Naive thymus-derived CD4-positive, alpha-beta T cell (primary cell): ENCODE results near the gene CLEC6A. TPM values are rescaled to one million over a fixed set of nuclear protein-coding genes. Genes with fewer than 3 reads are reported as not detected.

Source experiments
- ATAC-seq: fragments of 150-1000 bp; cut with Tn5 transposase; 2 replicates; pipeline ENCODE4 v1.10.0; 2021; ENCODE audit warnings: mild to moderate bottlenecking, moderate library complexity
- CTCF ChIA-PET: fragments of 350-600 bp; sonication (Branson Sonifier 250); formaldehyde crosslinking; loops from one replicate; lab custom pipeline; 2021; ENCODE audit warnings: antibody characterized with exemption; lab: Charles Lee
- POLR2A ChIA-PET: fragments of 350-600 bp; sonication (Branson Sonifier 250); formaldehyde crosslinking; loops from one replicate; lab custom pipeline; 2021; ENCODE audit warnings: antibody characterized with exemption, inconsistent platforms; lab: Charles Lee
- DNase-seq, 9 donors: peaks; one replicate each; pipeline versions ENCODE4 v3.0.0 to v3.0.0-alpha.2; 2020 to 2022; ENCODE audit warnings: mixed read lengths in 1 of 9
- H3K27ac ChIP-seq: one replicate; pipeline ENCODE4 v1.7.0; 2013; ENCODE audit warnings: mild to moderate bottlenecking, low read depth, low read length, moderate library complexity
- H3K27me3 ChIP-seq, 2 donors: one replicate each; pipeline ENCODE4 v1.7.0; 2013; ENCODE audit warnings: low read length in 2 of 2, mild to moderate bottlenecking in 2 of 2, moderate library complexity in 2 of 2; ENCODE audit not compliant: control insufficient read depth in 2 of 2, insufficient read depth in 2 of 2
- H3K36me3 ChIP-seq, 3 experiments: 1 replicate in 2 of 3; 2 replicates in 1 of 3; pipeline ENCODE4 v1.7.0; 2013; ENCODE audit warnings: low read length in 3 of 3, mild to moderate bottlenecking in 3 of 3, moderate library complexity in 1 of 3; ENCODE audit not compliant: insufficient read depth in 3 of 3, control insufficient read depth in 2 of 3
- H3K4me1 ChIP-seq, 2 donors: one replicate each; pipeline ENCODE4 v1.7.0; 2013; ENCODE audit warnings: low read length in 2 of 2, mild to moderate bottlenecking in 2 of 2, moderate library complexity in 1 of 2; ENCODE audit not compliant: control insufficient read depth in 2 of 2, insufficient read depth in 2 of 2
- H3K4me3 ChIP-seq: 2 replicates; pipeline ENCODE4 v1.7.0; 2013; ENCODE audit warnings: mild to moderate bottlenecking, low read length
- H3K9me3 ChIP-seq, 3 experiments: 1 replicate in 2 of 3; 2 replicates in 1 of 3; pipeline ENCODE4 v1.7.0; 2013; ENCODE audit warnings: low read length in 3 of 3; ENCODE audit not compliant: control insufficient read depth in 2 of 3
- H3K27ac Mint-ChIP-seq, 9 donors: one replicate each; pipeline ENCODE4 v1.8.0; 2020 to 2022; ENCODE audit warnings: mixed read lengths in 9 of 9, mild to moderate bottlenecking in 8 of 9, moderate library complexity in 5 of 9, inconsistent platforms in 2 of 9
- H3K27me3 Mint-ChIP-seq, 5 donors: one replicate each; pipeline ENCODE4 v1.8.0; 2021 to 2022; ENCODE audit warnings: mixed read lengths in 5 of 5, mild to moderate bottlenecking in 1 of 5
- H3K36me3 Mint-ChIP-seq, 5 donors: one replicate each; pipeline ENCODE4 v1.8.0; 2020 to 2022; ENCODE audit warnings: mixed read lengths in 5 of 5, mild to moderate bottlenecking in 3 of 5, inconsistent platforms in 1 of 5
- H3K4me1 Mint-ChIP-seq, 7 donors: one replicate each; pipeline ENCODE4 v1.8.0; 2020 to 2022; ENCODE audit warnings: mixed read lengths in 7 of 7, mild to moderate bottlenecking in 3 of 7, inconsistent platforms in 1 of 7
- H3K4me3 Mint-ChIP-seq, 10 donors: one replicate each; pipeline ENCODE4 v1.8.0; 2020 to 2022; ENCODE audit warnings: mild to moderate bottlenecking in 10 of 10, mixed read lengths in 10 of 10, moderate library complexity in 6 of 10, inconsistent platforms in 2 of 10
- H3K9me3 Mint-ChIP-seq, 11 donors: one replicate each; pipeline ENCODE4 v1.8.0; 2020 to 2022; ENCODE audit warnings: mixed read lengths in 11 of 11, mild to moderate bottlenecking in 4 of 11, inconsistent platforms in 1 of 11, moderate library complexity in 1 of 11
- intact Hi-C, 2 donors: fragments of 100-400 bp; cut with micrococcal nuclease; formaldehyde crosslinking; loops; one replicate each; pipeline ENCODE4 v1.15.1; 2023
- polyA plus RNA-seq, 2 donors: library from polyadenylated mRNA; unstranded; fragments of 300-500 nt; fragmentation: Illumina TruSeq; gene quantifications; one replicate each; pipeline ENCODE4 v1.2.3, GENCODE V29; 2021
- total RNA-seq, 6 experiments: library from RNA in 5 of 6; stranded (reverse) in 5 of 6; gene quantifications; 1 replicate in 5 of 6; 2 replicates in 1 of 6; pipeline ENCODE4 v1.2.3 and lab custom pipeline; 2021 to 2026

Gene CLEC6A
- total and polyA plus RNA-seq, 7 experiments from 2014 or later: 0.34 to 0.51 TPM; not detected in 5

DNA sequence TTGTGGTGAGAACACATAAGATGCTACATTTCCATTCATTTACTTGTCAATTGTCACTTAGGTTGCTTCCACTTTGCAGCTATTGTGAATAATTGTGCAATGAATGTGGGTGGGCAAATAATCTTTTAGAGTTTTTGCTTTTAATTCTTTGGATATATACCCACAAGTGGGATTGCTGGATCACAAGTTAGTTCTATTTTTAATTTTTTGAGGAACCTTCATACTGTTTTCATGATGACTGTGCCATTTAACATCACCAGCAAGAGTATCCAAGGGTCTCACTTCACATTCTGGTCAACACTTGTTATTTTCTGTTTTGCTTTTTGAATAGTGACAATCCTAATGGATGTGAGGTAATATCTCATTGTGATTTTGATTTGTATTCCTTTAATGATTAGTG lies 10.5 kb downstream of the CLEC6A start:
- H3K4me1 Mint-ChIP-seq: no peaks in the 10 kb centered on the region
- intact Hi-C loops: no loop called here
- DNase-seq: no peak
- Histone ChIP-seq H3K27me3 (no peaks in the 10 kb centered on the region), H3K9me3 (no peaks in the 10 kb centered on the region), H3K27ac (no peak overlapping the region), H3K4me1 (no peaks in the 10 kb centered on the region), H3K4me3 (no peak overlapping the region), H3K36me3 (no peaks in the 10 kb centered on the region)
- ChIA-PET CTCF (no interaction called here), POLR2A (no interaction called here)
- H3K9me3 Mint-ChIP-seq: peaks cover 0 to 13% (median 2%) of the 10 kb centered on the region in 11 donors
- no peak overlapping the region for H3K4me3 Mint-ChIP-seq
- H3K27me3 Mint-ChIP-seq: peaks cover 8 to 30% (median 23%) of the 10 kb centered on the region in 5 donors
- ATAC-seq: no peak
- H3K36me3 Mint-ChIP-seq: no peaks in the 10 kb centered on the region
- H3K27ac Mint-ChIP-seq: no peak overlapping the region

GRCh38 chr12:8471090-8471489 lies 15.3 kb downstream of the CLEC6A start:
- CTCF ChIA-PET: no interaction called here
- no peak for ATAC-seq
- Mint-ChIP-seq H3K27me3 (peaks cover 18 to 60% (median 52%) of the 10 kb centered on the region in 5 donors), H3K36me3 (no peaks in the 10 kb centered on the region), H3K4me3 (no peak overlapping the region), H3K4me1 (no peaks in the 10 kb centered on the region), H3K27ac (no peak overlapping the region), H3K9me3 (peaks cover 0 to 17% (median 2%) of the 10 kb centered on the region in 11 donors)
- no peaks in the 10 kb centered on the region for H3K4me1 ChIP-seq
- POLR2A ChIA-PET: no interaction called here
- no peaks in the 10 kb centered on the region for H3K27me3 ChIP-seq
- H3K4me3 ChIP-seq: no peak overlapping the region
- DNase-seq: no peak
- intact Hi-C loops: no loop called here
- no peaks in the 10 kb centered on the region for H3K36me3 ChIP-seq
- H3K27ac ChIP-seq: no peak overlapping the region
- H3K9me3 ChIP-seq: no peaks in the 10 kb centered on the region

GRCh38 chr12:8475508-8476203 lies 19.9 kb downstream of the CLEC6A start:
- Mint-ChIP-seq H3K36me3 (peaks cover 0 to under 1% (median 0%) of the 10 kb centered on the region in 5 donors), H3K9me3 (peaks cover 0 to 5% (median 0%) of the 10 kb centered on the region in 11 donors), H3K4me1 (no peaks in the 10 kb centered on the region), H3K4me3 (no peak overlapping the region), H3K27me3 (peaks cover 18 to 50% (median 38%) of the 10 kb centered on the region in 5 donors), H3K27ac (no peak overlapping the region)
- Histone ChIP-seq H3K27ac (no peak overlapping the region), H3K4me1 (no peaks in the 10 kb centered on the region), H3K9me3 (no peaks in the 10 kb centered on the region), H3K27me3 (no peaks in the 10 kb centered on the region), H3K36me3 (no peaks in the 10 kb centered on the region), H3K4me3 (no peak overlapping the region)
- POLR2A ChIA-PET: no interaction called here
- no peak for ATAC-seq
- intact Hi-C loops: no loop called here
- DNase-seq: no peak
- CTCF ChIA-PET: no interaction called here

GRCh38 chr12:8482571-8483061 lies 26.9 kb downstream of the CLEC6A start:
- Mint-ChIP-seq H3K9me3 (peaks cover 0 to 10% (median 3%) of the 10 kb centered on the region in 11 donors), H3K4me1 (peaks cover 7 to 23% (median 9%) of the 10 kb centered on the region in 7 donors), H3K4me3 (peak overlapping the region in 1 of 10 donors; percentile 51), H3K27me3 (peaks cover 9 to 38% (median 20%) of the 10 kb centered on the region in 5 donors), H3K27ac (peak overlapping the region in 5 of 9 donors; percentile 3 to 81 (median 39)), H3K36me3 (peaks cover 0 to 4% (median 0%) of the 10 kb centered on the region in 5 donors)
- no peaks in the 10 kb centered on the region for H3K36me3 ChIP-seq
- no peaks in the 10 kb centered on the region for H3K4me1 ChIP-seq
- no peak overlapping the region for H3K4me3 ChIP-seq
- H3K27me3 ChIP-seq: no peaks in the 10 kb centered on the region
- intact Hi-C loops: no loop called here
- ATAC-seq: peak; percentile 66
- DNase-seq: peak in 4 of 9 donors; percentile 1 to 31 (median 8)
- CTCF ChIA-PET: no interaction called here
- no peak overlapping the region for H3K27ac ChIP-seq
- no peaks in the 10 kb centered on the region for H3K9me3 ChIP-seq
- POLR2A ChIA-PET: no interaction called here

- Mint-ChIP-seq H3K27me3 (peaks cover 5 to 39% (median 16%) of the 10 kb centered on the region in 5 donors), H3K9me3 (peaks cover 0 to 10% (median 3%) of the 10 kb centered on the region in 11 donors), H3K4me1 (peaks cover 7 to 23% (median 9%) of the 10 kb centered on the region in 7 donors), H3K36me3 (peaks cover 0 to 4% (median 0%) of the 10 kb centered on the region in 5 donors), H3K27ac (peak overlapping the region in 5 of 9 donors; percentile 3 to 81 (median 39)), H3K4me3 (peak overlapping the region in 1 of 10 donors; percentile 51)
- no peaks in the 10 kb centered on the region for H3K36me3 ChIP-seq
- ATAC-seq (peak; percentile 32), DNase-seq (no peak)
- intact Hi-C loops: no loop called here
- no peaks in the 10 kb centered on the region for H3K4me1 ChIP-seq
- no peak overlapping the region for H3K4me3 ChIP-seq
- H3K27me3 ChIP-seq: no peaks in the 10 kb centered on the region
- no peaks in the 10 kb centered on the region for H3K9me3 ChIP-seq
- CTCF ChIA-PET: no interaction called here
- POLR2A ChIA-PET: no interaction called here
- no peak overlapping the region for H3K27ac ChIP-seq
Observed at GRCh38 chr12:8483079-8483478, 27.3 kb downstream of the CLEC6A start.

DNA sequence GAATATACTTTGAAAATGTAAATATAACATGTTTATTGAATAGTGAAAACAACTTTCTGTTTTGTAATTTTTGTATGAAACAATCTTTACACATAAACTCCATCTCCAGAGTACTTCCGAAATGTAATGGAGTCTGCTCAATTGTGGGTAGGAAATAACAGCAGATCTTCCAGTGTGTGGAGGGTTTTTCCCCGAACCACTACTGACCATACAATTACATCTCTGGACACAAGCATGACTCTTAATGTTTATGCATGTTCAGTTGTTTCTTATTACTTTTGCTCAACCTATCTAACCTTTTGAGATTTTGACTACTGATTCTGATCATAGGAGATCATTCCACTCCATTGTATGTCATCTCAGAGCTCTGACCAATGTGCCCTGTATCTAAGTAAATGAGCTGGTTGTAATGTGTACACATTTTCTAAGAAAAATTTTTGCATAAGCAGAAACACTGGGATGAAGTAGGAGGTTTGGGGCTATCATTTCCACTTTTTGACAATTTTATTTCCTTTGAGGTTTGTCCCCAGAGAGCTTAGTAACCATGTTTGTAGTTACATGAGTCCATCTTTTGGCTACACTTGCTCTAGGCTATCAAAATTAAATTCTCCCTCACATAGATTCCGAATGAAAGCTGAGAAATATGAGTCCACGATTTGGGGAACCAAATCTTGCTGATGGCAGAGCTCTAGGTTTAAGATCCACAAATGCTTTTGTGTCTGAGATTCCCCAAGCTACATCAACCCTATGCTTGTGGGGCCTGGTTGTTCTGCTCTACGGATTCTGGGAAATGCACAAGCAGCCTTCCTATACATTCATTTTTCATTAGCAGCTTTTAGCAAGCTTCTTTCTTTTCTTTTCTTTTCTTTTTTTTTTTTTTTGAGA lies 36.1 kb downstream of the CLEC6A start:
- H3K4me1 Mint-ChIP-seq: peaks cover 3 to 24% (median 11%) of the 10 kb centered on the region in 7 donors

More for the DNA sequence above, 36.1 kb downstream of the CLEC6A start:
- POLR2A ChIA-PET: no interaction called here
- intact Hi-C loops: no loop called here
- Histone ChIP-seq H3K27me3 (no peaks in the 10 kb centered on the region), H3K4me3 (no peak overlapping the region), H3K27ac (no peak overlapping the region), H3K9me3 (no peaks in the 10 kb centered on the region), H3K4me1 (peaks cover 0 to 16% of the 10 kb centered on the region in 2 donors), H3K36me3 (no peaks in the 10 kb centered on the region)
- CTCF ChIA-PET: no interaction called here
- Mint-ChIP-seq H3K27ac (no peak overlapping the region), H3K4me3 (no peak overlapping the region), H3K27me3 (peaks cover 0 to 45% (median 0%) of the 10 kb centered on the region in 5 donors), H3K36me3 (peaks cover 0 to 3% (median 0%) of the 10 kb centered on the region in 5 donors), H3K9me3 (peaks cover 0 to 3% (median 0%) of the 10 kb centered on the region in 11 donors)
- ATAC-seq: no peak
- no peak for DNase-seq
